Effector memory CD4-positive, alpha-beta T cell (primary cell): ENCODE results near the gene ASTN2.

Source experiments
- DNase-seq, 3 donors: peaks; one replicate each; pipeline ENCODE4 v3.0.0-alpha.2; 2020
- H3K27ac ChIP-seq: 2 replicates; pipeline ENCODE4 v1.7.0; 2013; ENCODE audit warnings: mild to moderate bottlenecking, low read length, moderate library complexity; ENCODE audit not compliant: insufficient read depth, poor library complexity, severe bottlenecking
- H3K27me3 ChIP-seq: replicated peaks from 2 replicates; pipeline ENCODE4 v1.7.0; 2013; ENCODE audit warnings: mild to moderate bottlenecking, low read length; ENCODE audit not compliant: insufficient read depth, control insufficient read depth, poor library complexity, severe bottlenecking
- H3K36me3 ChIP-seq: 2 replicates; pipeline ENCODE4 v1.7.0; 2013; ENCODE audit warnings: mild to moderate bottlenecking, low read length, moderate library complexity; ENCODE audit not compliant: control insufficient read depth, insufficient read depth
- H3K4me1 ChIP-seq: 2 replicates; pipeline ENCODE4 v1.7.0; 2013; ENCODE audit warnings: low read length, mild to moderate bottlenecking; ENCODE audit not compliant: control insufficient read depth, insufficient read depth, poor library complexity, severe bottlenecking
- H3K4me3 ChIP-seq: 2 replicates; pipeline ENCODE4 v1.7.0; 2013; ENCODE audit warnings: low read length, low read depth, mild to moderate bottlenecking; ENCODE audit not compliant: insufficient read depth, poor library complexity, severe bottlenecking
- H3K9me3 ChIP-seq: 2 replicates; pipeline ENCODE4 v1.7.0; 2013; ENCODE audit warnings: mild to moderate bottlenecking, low read length, moderate library complexity; ENCODE audit not compliant: control insufficient read depth

ASTN2 gene

DNA sequence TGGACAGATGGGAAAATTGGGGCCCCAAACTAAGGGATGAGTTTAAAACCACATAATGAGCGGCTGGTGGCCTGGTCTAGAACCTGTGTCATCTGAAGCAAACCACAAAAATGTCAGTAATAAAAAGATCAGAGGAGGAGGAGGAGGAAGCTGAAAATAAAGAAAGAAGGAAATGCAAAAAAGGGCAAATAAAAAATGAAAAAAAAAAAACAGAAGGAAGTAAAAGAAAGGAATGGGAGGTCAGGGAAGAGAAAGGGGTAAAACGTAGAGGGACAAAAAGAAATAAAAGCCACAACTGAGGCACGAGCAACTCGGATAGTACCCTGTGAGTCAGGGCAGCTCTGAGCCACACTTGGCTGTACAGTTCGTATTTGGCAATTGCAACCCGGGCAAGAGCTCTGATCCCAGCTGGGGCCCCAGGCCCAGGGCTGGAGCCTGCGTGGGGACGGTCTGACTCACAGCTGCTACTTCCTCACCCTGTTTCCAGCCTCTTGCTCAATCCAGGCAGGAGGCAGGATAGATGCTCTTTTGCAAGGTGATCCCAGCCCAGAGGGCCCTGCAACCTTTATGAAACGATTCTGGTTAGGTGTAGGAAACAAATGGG, 865.7 kb downstream of the ASTN2 start:
- no peaks in the 10 kb centered on the region for H3K4me1 ChIP-seq
- H3K4me3 ChIP-seq, result no peak overlapping the region
- no peak for DNase-seq
- H3K36me3 ChIP-seq, result no peaks in the 10 kb centered on the region
- no peaks in the 10 kb centered on the region for H3K9me3 ChIP-seq
- H3K27ac ChIP-seq, result no peak overlapping the region
- H3K27me3 ChIP-seq, result no peaks in the 10 kb centered on the region

DNA sequence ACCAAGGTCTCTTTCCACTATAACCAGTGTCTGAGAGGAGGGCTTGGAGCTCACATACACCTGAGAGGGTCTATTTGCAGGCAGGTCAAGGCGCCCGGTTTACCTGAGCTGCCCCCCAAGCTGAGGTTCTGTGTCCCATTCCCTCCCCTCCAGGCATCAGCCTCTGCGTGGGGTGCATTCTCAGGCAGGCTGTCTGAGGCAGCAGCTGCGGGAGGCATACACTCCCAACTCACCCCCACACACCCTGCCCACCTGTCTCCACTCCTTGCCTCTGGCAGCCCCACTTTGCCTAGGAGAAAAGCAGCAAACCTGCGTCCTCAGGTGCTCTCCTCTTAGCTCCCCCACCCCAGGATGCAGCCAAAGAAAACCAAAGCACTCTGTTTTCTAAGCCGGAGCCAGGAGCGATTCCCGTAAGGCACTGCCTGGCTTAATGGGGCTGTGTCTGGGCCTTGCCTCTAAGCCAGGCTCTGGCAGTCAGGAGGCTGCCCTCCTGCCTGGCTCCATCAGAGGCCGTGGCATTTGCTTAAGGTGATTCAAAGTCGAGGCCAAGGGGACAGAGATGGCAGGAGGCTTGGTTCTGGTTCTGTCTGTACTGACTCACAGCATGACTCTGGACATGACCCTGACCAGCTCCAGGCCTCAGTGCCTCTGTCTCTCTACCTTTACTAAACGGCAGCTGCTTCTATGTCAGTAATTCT, 867.0 kb downstream of the ASTN2 start:
- Histone ChIP-seq H3K9me3 (no peaks in the 10 kb centered on the region), H3K4me3 (no peak overlapping the region), H3K27ac (no peak overlapping the region), H3K4me1 (no peaks in the 10 kb centered on the region), H3K27me3 (no peaks in the 10 kb centered on the region), H3K36me3 (no peaks in the 10 kb centered on the region)
- no peak for DNase-seq

- no peaks in the 10 kb centered on the region for H3K4me1 ChIP-seq
- no peaks in the 10 kb centered on the region for H3K36me3 ChIP-seq
- no peak for DNase-seq
- H3K9me3 ChIP-seq, result no peaks in the 10 kb centered on the region
- no peaks in the 10 kb centered on the region for H3K27me3 ChIP-seq
- no peak overlapping the region for H3K4me3 ChIP-seq
- H3K27ac ChIP-seq, result no peak overlapping the region
Measured at GRCh38 chr9:116546711-116547581, 867.9 kb downstream of the ASTN2 start.

GRCh38 chr9:116544896-116545295, 870.0 kb downstream of the ASTN2 start:
- DNase-seq, result no peak
- H3K4me3 ChIP-seq, result no peak overlapping the region
- H3K27ac ChIP-seq, result no peak overlapping the region
- no peaks in the 10 kb centered on the region for H3K9me3 ChIP-seq
- no peaks in the 10 kb centered on the region for H3K27me3 ChIP-seq
- no peaks in the 10 kb centered on the region for H3K36me3 ChIP-seq
- H3K4me1 ChIP-seq, result no peaks in the 10 kb centered on the region

GRCh38 chr9:116543731-116544400, 871.0 kb downstream of the ASTN2 start:
- Histone ChIP-seq H3K4me1 (no peaks in the 10 kb centered on the region), H3K36me3 (no peaks in the 10 kb centered on the region), H3K27ac (no peak overlapping the region), H3K27me3 (no peaks in the 10 kb centered on the region), H3K4me3 (no peak overlapping the region), H3K9me3 (no peaks in the 10 kb centered on the region)
- DNase-seq, result no peak

- Histone ChIP-seq H3K9me3 (no peaks in the 10 kb centered on the region), H3K36me3 (no peaks in the 10 kb centered on the region), H3K27me3 (no peaks in the 10 kb centered on the region), H3K4me1 (no peaks in the 10 kb centered on the region), H3K4me3 (no peak overlapping the region), H3K27ac (no peak overlapping the region)
- no peak for DNase-seq
Measured at GRCh38 chr9:116541402-116541801, 873.5 kb downstream of the ASTN2 start.

GRCh38 chr9:116539549-116539948, 875.3 kb downstream of the ASTN2 start:
- DNase-seq, result no peak
- Histone ChIP-seq H3K27me3 (no peaks in the 10 kb centered on the region), H3K4me1 (no peaks in the 10 kb centered on the region), H3K9me3 (no peaks in the 10 kb centered on the region), H3K27ac (no peak overlapping the region), H3K36me3 (no peaks in the 10 kb centered on the region), H3K4me3 (no peak overlapping the region)

DNA sequence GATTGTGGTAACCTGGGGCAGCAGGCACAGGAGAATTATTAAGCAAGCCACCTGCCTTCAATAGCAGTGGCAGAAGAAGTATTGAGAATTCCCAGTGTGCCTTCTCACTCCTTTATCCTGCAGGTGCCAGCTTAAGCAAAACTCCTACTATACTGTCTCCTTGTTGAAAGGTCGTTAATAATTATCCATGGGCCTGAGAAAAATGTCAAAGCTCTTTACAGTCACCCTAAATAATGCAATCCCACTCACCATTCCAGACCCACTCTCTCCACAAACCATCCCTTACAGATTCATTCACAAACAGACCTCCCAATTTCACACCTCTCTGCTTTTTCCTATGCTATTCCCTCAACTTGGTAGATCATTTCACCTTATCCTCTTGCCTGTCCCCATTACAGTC, 889.2 kb downstream of the ASTN2 start:
- Histone ChIP-seq H3K4me3 (no peak overlapping the region), H3K36me3 (no peaks in the 10 kb centered on the region)

GRCh38 chr9:116524778-116525470, 889.9 kb downstream of the ASTN2 start:
- no peak for DNase-seq
- no peaks in the 10 kb centered on the region for H3K27me3 ChIP-seq

More for the DNA sequence above, 889.2 kb downstream of the ASTN2 start:
- Histone ChIP-seq H3K4me1 (no peaks in the 10 kb centered on the region), H3K27ac (no peak overlapping the region), H3K27me3 (no peaks in the 10 kb centered on the region), H3K9me3 (no peaks in the 10 kb centered on the region)
- no peak for DNase-seq

More at GRCh38 chr9:116524778-116525470, 889.9 kb downstream of the ASTN2 start:
- H3K36me3 ChIP-seq, result no peaks in the 10 kb centered on the region
- no peaks in the 10 kb centered on the region for H3K9me3 ChIP-seq
- H3K4me3 ChIP-seq, result no peak overlapping the region
- H3K4me1 ChIP-seq, result no peaks in the 10 kb centered on the region
- no peak overlapping the region for H3K27ac ChIP-seq
